GM12801 (cell line): ENCODE data around the gene HNF1B.

Experiments used
- CTCF ChIP-seq: IDR thresholded peaks from one replicate; pipeline ENCODE4 v1.5.1; 2011; ENCODE audit warnings: control low read depth; ENCODE audit not compliant: insufficient read length; ENCODE audit errors: extremely low read depth

HNF1B gene

GRCh38 chr17:37700881-37701280 lies 44.0 kb downstream of the HNF1B start:
- TF ChIP-seq CTCF, result no peak

- no peak for TF ChIP-seq CTCF
Observed at GRCh38 chr17:37699285-37699973, 45.4 kb downstream of the HNF1B start.

GRCh38 chr17:37698911-37699255 lies 46.0 kb downstream of the HNF1B start:
- no peak for TF ChIP-seq CTCF

- TF ChIP-seq CTCF, result no peak
Observed at GRCh38 chr17:37698132-37698910, 46.5 kb downstream of the HNF1B start.

- TF ChIP-seq CTCF, result no peak
Observed at GRCh38 chr17:37697381-37697780, 47.5 kb downstream of the HNF1B start.

- no peak for TF ChIP-seq CTCF
Observed at GRCh38 chr17:37696366-37696765, 48.5 kb downstream of the HNF1B start.

GRCh38 chr17:37695726-37696125 lies 49.1 kb downstream of the HNF1B start:
- TF ChIP-seq CTCF, result no peak
